HG03066 (cell line): ENCODE data around the gene ARHGAP4.

Experiments used
- ATAC-seq: cut with Tn5 transposase; IDR thresholded peaks from one replicate; pipeline ENCODE4 v1.9.1; 2021; ENCODE audit warnings: low read depth; ENCODE audit not compliant: unreplicated experiment

Gene ARHGAP4

GRCh38 chrX:153870288-153870690, 55.8 kb downstream of the ARHGAP4 start:
- no peak for ATAC-seq

GRCh38 chrX:153869473-153870287, 56.4 kb downstream of the ARHGAP4 start:
- ATAC-seq, result no peak

- ATAC-seq, result no peak
Observed at GRCh38 chrX:153868576-153869472, 57.2 kb downstream of the ARHGAP4 start.

- ATAC-seq, result no peak
Observed at GRCh38 chrX:153867671-153868070, 58.4 kb downstream of the ARHGAP4 start.

GRCh38 chrX:153867139-153867538, 58.9 kb downstream of the ARHGAP4 start:
- ATAC-seq, result no peak

GRCh38 chrX:153866302-153867019, 59.6 kb downstream of the ARHGAP4 start:
- no peak for ATAC-seq

GRCh38 chrX:153865685-153866084, 60.4 kb downstream of the ARHGAP4 start:
- no peak for ATAC-seq

- no peak for ATAC-seq
Observed at GRCh38 chrX:153865321-153865580, 60.8 kb downstream of the ARHGAP4 start.

GRCh38 chrX:153864561-153865320, 61.3 kb downstream of the ARHGAP4 start:
- no peak for ATAC-seq

- no peak for ATAC-seq
Observed at GRCh38 chrX:153864101-153864500, 62.0 kb downstream of the ARHGAP4 start.

- ATAC-seq, result no peak
Observed at GRCh38 chrX:153863251-153863991, 62.6 kb downstream of the ARHGAP4 start.

GRCh38 chrX:153862369-153863250, 63.5 kb downstream of the ARHGAP4 start:
- no peak for ATAC-seq

GRCh38 chrX:153861733-153862310, 64.2 kb downstream of the ARHGAP4 start:
- ATAC-seq, result no peak

GRCh38 chrX:153861151-153861550, 64.9 kb downstream of the ARHGAP4 start:
- no peak for ATAC-seq
